Lower lobe of right lung (tissue), 2 donors: ENCODE data around the gene CARS1. TPM values are rescaled to one million over a fixed set of nuclear protein-coding genes. Genes with fewer than 3 reads are reported as not detected.
A peak's percentile ranks its signal among the peaks of the same experiment; 100 is the strongest.

Experiments
- ATAC-seq, 2 donors: fragments of 200-7000 bp; cut with Tn5 transposase; one replicate each; pipeline ENCODE4 v1.9.1; 2020 to 2022; ENCODE audit warnings: mild to moderate bottlenecking in 2 of 2, moderate library complexity in 2 of 2
- DNase-seq: peaks from one replicate; pipeline ENCODE4 v3.0.0-alpha.2; 2020
- H3K27ac ChIP-seq: fragments of 200-600 bp; one replicate; pipeline ENCODE4 v1.8.0; 2022
- H3K27me3 ChIP-seq: fragments of 200-600 bp; one replicate; pipeline ENCODE4 v1.8.0; 2022; ENCODE audit warnings: low read depth
- H3K36me3 ChIP-seq: fragments of 200-600 bp; one replicate; pipeline ENCODE4 v1.8.0; 2022; ENCODE audit warnings: mild to moderate bottlenecking
- H3K4me1 ChIP-seq: fragments of 200-600 bp; one replicate; pipeline ENCODE4 v1.8.0; 2022
- H3K4me3 ChIP-seq: fragments of 200-600 bp; one replicate; pipeline ENCODE4 v1.8.0; 2022; ENCODE audit warnings: mild to moderate bottlenecking
- H3K9me3 ChIP-seq: fragments of 200-600 bp; one replicate; pipeline ENCODE4 v1.8.0; 2022
- CTCF ChIP-seq: fragments of 200-600 bp; IDR thresholded peaks from one replicate; pipeline ENCODE4 v1.8.0; 2022; ENCODE audit warnings: antibody characterized with exemption, mild to moderate bottlenecking
- intact Hi-C: fragments of 100-400 bp; cut with DNase I; formaldehyde crosslinking; loops from one replicate; pipeline ENCODE4 v1.11.0; 2022
- total RNA-seq: library from RNA; stranded (reverse); fragmentation: NEBNext Ultra II Directional; extraction: Animal tissue kit (Norgen Biotek cat#: 25700); gene quantifications from one replicate; pipeline ENCODE4 v1.2.1, GENCODE V29; 2021
- donor health status: DM: no; HTN: yes; CAD: no; lungs with severe emphysema.

The CARS1 gene
- total RNA-seq, 1 donor from 2014 or later, result 40.2 TPM

DNA sequence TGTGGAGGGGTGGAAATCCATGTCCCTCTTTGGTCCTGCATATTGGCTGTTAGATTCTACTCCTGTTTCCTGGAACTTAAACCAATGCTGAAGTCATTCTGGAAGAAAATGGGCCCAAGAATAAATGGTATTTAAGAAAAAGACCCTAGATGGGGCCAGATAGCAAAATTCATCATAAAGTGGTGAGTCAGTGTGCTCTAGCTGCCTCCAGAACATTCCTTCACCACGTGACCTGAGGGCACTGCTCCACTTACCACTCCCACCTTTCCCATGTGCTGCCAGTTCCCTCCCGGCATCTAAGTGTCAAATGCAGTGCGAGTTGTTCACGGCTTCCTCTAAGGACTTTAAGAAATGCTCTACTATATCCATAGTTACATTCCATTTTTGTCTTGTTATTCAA, 34.2 kb downstream of the CARS1 start:
- Histone ChIP-seq H3K4me1 (no peaks in the 10 kb centered on the region), H3K27ac (no peak overlapping the region), H3K9me3 (no peaks in the 10 kb centered on the region), H3K27me3 (no peaks in the 10 kb centered on the region), H3K4me3 (no peak overlapping the region), H3K36me3 (peaks cover 67% of the 10 kb centered on the region)
- peak in 1 of 2 donors; percentile 31 for ATAC-seq
- intact Hi-C loops, result no loop called here
- no peak for TF ChIP-seq CTCF
- DNase-seq, result no peak

- no peak for TF ChIP-seq CTCF
- Histone ChIP-seq H3K27ac (no peak overlapping the region), H3K4me3 (no peak overlapping the region), H3K4me1 (no peaks in the 10 kb centered on the region), H3K36me3 (peaks cover 67% of the 10 kb centered on the region), H3K27me3 (no peaks in the 10 kb centered on the region), H3K9me3 (no peaks in the 10 kb centered on the region)
- ATAC-seq (peak; percentile 52 to 58), DNase-seq (no peak)
- intact Hi-C loops, result no loop called here
Observed at GRCh38 chr11:3022300-3022967, 34.8 kb downstream of the CARS1 start.

DNA sequence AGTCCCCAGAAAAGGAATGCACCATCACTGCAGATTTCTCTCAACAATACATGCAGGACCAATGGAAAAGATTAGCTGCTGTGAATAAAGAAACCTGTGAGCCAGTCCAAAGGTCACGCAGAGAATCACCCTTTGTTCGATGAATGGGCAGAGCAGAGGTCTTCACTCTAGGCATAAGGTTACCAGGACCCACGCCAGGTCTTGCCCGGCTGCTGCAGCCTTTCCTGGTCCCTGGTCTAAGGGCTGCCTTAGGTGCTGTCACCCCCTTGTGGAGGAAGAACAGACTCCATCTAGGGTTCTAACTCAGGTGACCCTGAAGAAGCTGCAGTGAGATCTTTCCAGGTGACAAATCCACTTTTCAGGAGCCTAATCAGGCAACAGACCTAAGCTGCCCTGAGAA, 36.1 kb downstream of the CARS1 start:
- H3K27me3 ChIP-seq, result no peaks in the 10 kb centered on the region
- H3K4me1 ChIP-seq, result no peaks in the 10 kb centered on the region
- H3K36me3 ChIP-seq, result peaks cover 67% of the 10 kb centered on the region
- peak; percentile 43 for TF ChIP-seq CTCF
- no peak overlapping the region for H3K4me3 ChIP-seq
- no peaks in the 10 kb centered on the region for H3K9me3 ChIP-seq
- intact Hi-C loops, result no loop called here
- DNase-seq (no peak), ATAC-seq (peak; percentile 69 to 75)
- no peak overlapping the region for H3K27ac ChIP-seq

- ATAC-seq, result no peak
- no peak overlapping the region for H3K27ac ChIP-seq
- no peaks in the 10 kb centered on the region for H3K27me3 ChIP-seq
- intact Hi-C loops, result no loop called here
- no peak for DNase-seq
- no peaks in the 10 kb centered on the region for H3K4me1 ChIP-seq
- no peaks in the 10 kb centered on the region for H3K9me3 ChIP-seq
- no peak overlapping the region for H3K4me3 ChIP-seq
- no peak for TF ChIP-seq CTCF
- peaks cover 67% of the 10 kb centered on the region for H3K36me3 ChIP-seq
Observed at GRCh38 chr11:3020011-3020410, 37.2 kb downstream of the CARS1 start.

- no peak for ATAC-seq
Observed at GRCh38 chr11:3018596-3018995, 38.6 kb downstream of the CARS1 start.

More at GRCh38 chr11:3018596-3018995, 38.6 kb downstream of the CARS1 start:
- H3K4me3 ChIP-seq, result no peak overlapping the region
- no peaks in the 10 kb centered on the region for H3K4me1 ChIP-seq
- peaks cover 72% of the 10 kb centered on the region for H3K36me3 ChIP-seq
- intact Hi-C loops, result no loop called here
- H3K27me3 ChIP-seq, result no peaks in the 10 kb centered on the region
- TF ChIP-seq CTCF, result no peak
- DNase-seq, result no peak
- H3K27ac ChIP-seq, result no peak overlapping the region
- H3K9me3 ChIP-seq, result no peaks in the 10 kb centered on the region
